Epithelial cell of proximal tubule (primary cell): ENCODE results near the gene ASB6. TPM values are rescaled to one million over a fixed set of nuclear protein-coding genes. Genes with fewer than 3 reads are reported as not detected.

Source experiments
- DNase-seq: peaks from one replicate; pipeline ENCODE4 v3.0.0-alpha.2; 2011; ENCODE audit warnings: low read depth
- H3K4me3 ChIP-seq: 2 replicates; pipeline ENCODE4 v1.5.1; 2011; ENCODE audit warnings: low read depth, mild to moderate bottlenecking, low read length
- total RNA-seq: library from RNA; depleted of rRNA; stranded (reverse); fragments of >200 nt; gene quantifications from 2 replicates; pipeline ENCODE4 v1.2.3, GENCODE V29; 2015
- TF ChIP-seq, protein P1 (sequence below): conservative IDR thresholded peaks from 2 replicates; pipeline ENCODE4 v1.5.1; 2012; ENCODE audit warnings: low read depth, mild to moderate bottlenecking, low read length

ASB6 gene
- total RNA-seq, 1 donor from 2014 or later = 22.3 TPM

DNA sequence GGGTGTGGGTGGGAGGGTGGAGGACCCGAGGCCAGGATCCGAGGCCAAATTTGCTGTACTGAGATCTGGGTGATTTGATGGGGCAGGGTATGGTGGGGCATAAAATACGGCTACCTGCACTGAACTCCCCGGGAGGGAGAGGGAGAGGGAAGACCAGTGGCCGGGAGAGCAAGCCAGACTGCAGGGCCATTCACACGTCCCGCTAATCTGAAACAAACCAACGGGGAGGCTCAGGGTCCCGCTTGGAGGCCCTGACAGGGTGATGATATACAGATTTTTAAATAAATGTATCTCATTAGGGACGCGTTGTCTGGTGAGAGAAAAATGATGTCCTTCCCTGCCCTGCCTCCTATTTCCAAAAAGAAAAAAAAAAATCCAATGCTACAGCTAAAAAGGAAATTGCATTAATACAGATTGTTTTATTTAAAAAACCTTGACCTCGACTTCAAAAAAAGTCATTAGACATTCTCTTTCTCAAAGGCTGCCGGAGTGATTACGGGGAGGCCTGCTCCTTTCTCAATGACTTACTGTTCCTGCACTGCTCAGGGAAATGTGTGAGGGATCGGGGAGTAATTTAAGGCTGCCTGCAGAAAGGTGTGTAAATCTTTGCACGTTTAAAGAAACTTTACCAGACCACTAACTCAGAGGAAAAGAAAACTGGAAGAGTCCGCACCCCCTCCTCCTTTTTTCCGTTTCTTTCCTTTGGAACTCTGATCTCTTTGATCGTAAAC is 12.0 kb upstream of the ASB6 start:
- no peak overlapping the region for H3K4me3 ChIP-seq
- TF ChIP-seq, protein P1, sequence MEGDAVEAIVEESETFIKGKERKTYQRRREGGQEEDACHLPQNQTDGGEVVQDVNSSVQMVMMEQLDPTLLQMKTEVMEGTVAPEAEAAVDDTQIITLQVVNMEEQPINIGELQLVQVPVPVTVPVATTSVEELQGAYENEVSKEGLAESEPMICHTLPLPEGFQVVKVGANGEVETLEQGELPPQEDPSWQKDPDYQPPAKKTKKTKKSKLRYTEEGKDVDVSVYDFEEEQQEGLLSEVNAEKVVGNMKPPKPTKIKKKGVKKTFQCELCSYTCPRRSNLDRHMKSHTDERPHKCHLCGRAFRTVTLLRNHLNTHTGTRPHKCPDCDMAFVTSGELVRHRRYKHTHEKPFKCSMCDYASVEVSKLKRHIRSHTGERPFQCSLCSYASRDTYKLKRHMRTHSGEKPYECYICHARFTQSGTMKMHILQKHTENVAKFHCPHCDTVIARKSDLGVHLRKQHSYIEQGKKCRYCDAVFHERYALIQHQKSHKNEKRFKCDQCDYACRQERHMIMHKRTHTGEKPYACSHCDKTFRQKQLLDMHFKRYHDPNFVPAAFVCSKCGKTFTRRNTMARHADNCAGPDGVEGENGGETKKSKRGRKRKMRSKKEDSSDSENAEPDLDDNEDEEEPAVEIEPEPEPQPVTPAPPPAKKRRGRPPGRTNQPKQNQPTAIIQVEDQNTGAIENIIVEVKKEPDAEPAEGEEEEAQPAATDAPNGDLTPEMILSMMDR = no peak
- no peak for DNase-seq

DNA sequence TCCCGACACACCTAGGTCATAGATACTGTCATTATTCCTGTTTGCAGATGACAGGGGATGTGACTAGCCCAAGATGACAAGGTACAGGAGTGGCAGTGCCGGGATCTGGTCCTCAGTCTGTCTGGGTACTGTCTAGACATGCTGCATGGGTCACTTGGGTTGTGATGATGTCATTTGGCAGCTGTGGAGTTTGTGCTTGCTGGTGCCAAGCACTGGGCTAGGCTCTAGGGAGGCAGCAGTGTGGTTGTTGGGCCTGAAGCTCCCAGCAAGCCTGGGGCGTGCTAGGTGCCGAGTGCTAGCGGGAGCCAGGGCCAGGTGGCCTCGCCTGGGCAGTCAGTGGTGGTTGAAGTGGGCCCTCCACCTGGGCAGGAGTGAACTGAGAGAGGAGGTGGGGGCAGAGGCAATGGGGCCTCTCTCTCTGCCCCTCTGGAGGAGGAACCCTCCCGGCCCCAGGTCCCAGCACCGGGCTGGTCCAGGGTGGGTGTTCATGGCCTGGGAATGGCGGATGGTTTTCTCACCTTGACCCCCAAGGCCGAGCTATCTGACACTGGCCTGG is 8.8 kb upstream of the ASB6 start:
- H3K4me3 ChIP-seq = no peak overlapping the region
- DNase-seq = no peak
- TF ChIP-seq, protein P1 = no peak

DNA sequence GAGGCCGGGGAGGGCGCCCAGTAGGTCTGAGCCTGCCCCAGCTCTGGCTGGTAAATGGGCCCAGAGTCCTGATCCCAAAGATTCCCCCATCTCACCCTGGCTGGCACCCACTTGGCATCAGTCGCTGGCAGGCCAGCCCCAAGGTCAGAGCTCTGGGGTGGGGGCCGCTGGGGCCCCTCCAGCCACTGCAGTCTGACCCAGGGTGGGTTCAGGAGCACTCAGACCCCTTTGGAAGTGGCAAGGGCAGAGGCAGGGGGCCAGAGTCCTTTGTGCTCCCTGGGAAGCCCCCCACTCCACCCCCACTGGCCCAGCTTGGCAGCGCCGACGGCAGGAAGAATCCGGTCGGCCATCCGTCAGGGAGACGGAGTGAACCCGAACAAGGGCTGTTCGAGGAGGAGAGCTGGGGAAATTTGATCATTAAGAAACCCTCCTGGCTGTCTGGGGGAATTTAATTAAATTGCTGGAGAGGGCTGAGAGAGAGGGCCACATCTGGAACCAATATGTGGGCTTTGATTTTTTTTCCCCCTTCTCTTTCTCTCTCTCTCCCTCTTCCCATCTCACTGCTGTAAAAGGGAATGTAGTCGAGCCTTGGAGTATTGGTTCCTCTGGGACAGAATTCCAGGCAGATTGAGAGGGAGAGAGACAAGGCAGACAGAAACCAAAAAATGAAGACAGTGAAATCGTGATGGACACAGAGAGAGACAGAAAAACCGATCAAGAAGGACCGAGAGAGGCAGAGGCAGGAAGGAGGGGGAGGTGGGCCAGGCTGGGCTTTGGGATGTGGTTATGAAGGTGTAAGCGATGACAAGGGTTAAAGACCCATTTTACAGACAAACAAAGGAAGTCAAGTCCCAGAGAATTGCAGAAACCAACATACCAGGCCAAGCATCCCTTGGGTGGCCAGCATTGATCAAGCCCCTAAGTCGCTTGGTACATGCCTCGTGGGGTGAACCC is 8.1 kb upstream of the ASB6 start:
- no peak for DNase-seq
- H3K4me3 ChIP-seq = no peak overlapping the region
- TF ChIP-seq, protein P1 = no peak

DNA sequence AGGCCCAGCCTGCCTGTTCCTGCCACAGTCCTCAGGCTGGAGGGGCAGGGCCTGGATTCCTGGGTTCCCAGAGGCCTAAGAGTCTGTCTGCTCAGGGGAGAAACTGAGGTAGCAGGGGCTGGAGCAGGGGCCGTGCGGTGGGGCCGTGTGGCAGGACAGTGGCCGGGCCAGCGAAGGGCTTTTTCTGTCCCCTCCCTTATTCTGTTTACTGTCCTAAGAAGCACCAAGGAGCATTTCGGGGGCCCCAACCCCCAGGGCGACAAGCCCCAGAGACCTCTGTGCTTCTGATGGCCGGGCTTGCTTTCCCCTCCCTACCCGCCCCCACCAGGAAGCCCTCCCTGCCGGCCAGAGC is 6.8 kb upstream of the ASB6 start:
- DNase-seq = no peak
- TF ChIP-seq, protein P1 = no peak
- no peak overlapping the region for H3K4me3 ChIP-seq

DNA sequence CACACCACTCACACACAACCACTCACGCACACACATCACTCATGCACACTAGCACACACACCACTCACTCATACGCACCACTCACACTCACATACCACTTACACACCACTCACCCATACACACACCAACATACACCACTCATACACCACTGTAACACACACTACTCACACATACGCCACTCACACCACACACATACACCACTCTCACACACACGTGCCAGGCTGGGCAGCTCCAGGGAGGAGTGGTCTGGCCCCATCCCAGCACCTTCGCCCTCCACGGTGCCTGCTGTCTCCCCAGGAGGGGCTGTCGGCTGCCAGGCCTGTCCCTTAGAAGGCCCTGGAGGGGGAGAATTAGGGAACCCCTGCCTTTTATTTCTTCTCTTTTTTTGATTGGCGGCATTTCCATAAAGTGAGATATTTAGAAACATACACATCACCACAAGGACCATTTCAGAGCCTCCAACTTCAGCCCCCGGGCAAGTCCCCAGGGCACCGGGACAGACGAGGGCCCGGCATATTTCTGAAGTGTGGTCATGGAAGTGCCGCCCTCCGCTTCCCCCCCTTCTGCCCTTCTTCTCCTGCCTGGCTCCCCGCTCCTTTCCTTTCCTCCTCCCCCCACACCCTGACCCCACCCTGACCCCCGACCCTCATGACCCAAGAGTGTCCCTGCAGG is 6.3 kb upstream of the ASB6 start:
- TF ChIP-seq, protein P1 = no peak
- H3K4me3 ChIP-seq = no peak overlapping the region

DNA sequence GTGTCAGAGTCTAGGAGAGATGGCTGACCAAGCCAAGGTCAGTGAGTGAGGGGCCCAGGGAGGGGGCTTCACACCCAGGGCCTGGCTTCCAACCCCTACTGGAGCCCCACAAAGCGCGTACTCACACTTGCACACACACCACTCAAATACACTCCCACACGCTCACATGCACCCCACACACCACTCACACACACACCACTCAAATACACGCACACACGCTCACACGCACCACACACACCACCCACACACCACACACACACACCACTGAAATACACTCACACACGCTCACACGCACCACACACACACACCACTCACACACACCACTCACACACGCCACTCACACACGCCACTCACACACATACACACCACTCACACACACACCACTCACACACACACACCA is 5.7 kb upstream of the ASB6 start:
- TF ChIP-seq, protein P1 = no peak
- H3K4me3 ChIP-seq = no peak overlapping the region
- no peak for DNase-seq

More for the DNA sequence above, 6.3 kb upstream of the ASB6 start:
- DNase-seq = no peak
